H1 (cell line): ENCODE results near the gene FMNL2. TPM values are rescaled to one million over a fixed set of nuclear protein-coding genes. Genes with fewer than 3 reads are reported as not detected.

Experiments used
- CTCF ChIA-PET: fragments of 300-600 bp; sonication (Branson Sonifier 250); formaldehyde crosslinking; loops from one replicate; lab custom pipeline; 2021; ENCODE audit not compliant: partially characterized antibody; lab: Charles Lee
- POLR2A ChIA-PET: fragments of 300-600 bp; sonication (Branson Sonifier 250); formaldehyde crosslinking; loops from one replicate; lab custom pipeline; 2021; ENCODE audit warnings: inconsistent platforms; ENCODE audit not compliant: partially characterized antibody; lab: Charles Lee
- DNase-seq, 2 experiments: peaks; one replicate each; pipeline versions ENCODE4 v3.0.0 to v3.0.0-alpha.2; 2010 to 2022; ENCODE audit warnings: low spot score in 2 of 2, low read depth in 1 of 2, mixed read lengths in 1 of 2
- FAIRE-seq: peaks from 2 replicates; lab custom pipeline; 2011; peaks lifted over from hg19 to GRCh38; lab: Jason Lieb, UNC
- H2AFZ ChIP-seq: 2 replicates; pipeline ENCODE4 v1.8.1; 2012; ENCODE audit warnings: low read length, inconsistent platforms
- H2AK5ac ChIP-seq: 2 replicates; pipeline ENCODE4 v1.6.1; 2013; ENCODE audit warnings: low read depth, low read length
- H2BK120ac ChIP-seq: replicated peaks from 2 replicates; pipeline ENCODE3; 2013; ENCODE audit warnings: low read depth, low read length, inconsistent platforms
- H2BK12ac ChIP-seq: 2 replicates; pipeline ENCODE4 v1.6.1; 2013; ENCODE audit warnings: low read depth, low read length
- H2BK15ac ChIP-seq: 2 replicates; pipeline ENCODE4 v1.6.1; 2013; ENCODE audit warnings: low read length
- H2BK20ac ChIP-seq: 2 replicates; pipeline ENCODE4 v1.6.1; 2013; ENCODE audit warnings: low read length
- H2BK5ac ChIP-seq: 2 replicates; pipeline ENCODE4 v1.6.1; 2013; ENCODE audit warnings: low read depth, low read length
- H3K14ac ChIP-seq: 2 replicates; pipeline ENCODE4 v1.6.1; 2013; ENCODE audit warnings: inconsistent platforms; ENCODE audit not compliant: insufficient read length
- H3K18ac ChIP-seq: 2 replicates; pipeline ENCODE4 v1.6.1; 2013; ENCODE audit warnings: low read length; ENCODE audit errors: extremely low read depth
- H3K23ac ChIP-seq: 2 replicates; pipeline ENCODE4 v1.6.1; 2013; ENCODE audit warnings: inconsistent platforms; ENCODE audit not compliant: insufficient read length
- H3K23me2 ChIP-seq: 2 replicates; pipeline ENCODE4 v1.6.1; 2013; ENCODE audit warnings: low read depth, low read length
- H3K27ac ChIP-seq: 2 replicates; pipeline ENCODE4 v1.6.1; 2011; ENCODE audit warnings: low read depth, low read length, inconsistent platforms
- H3K27me3 ChIP-seq, 4 experiments: replicated peaks in 1 of 4; 1 replicate in 1 of 4; 2 replicates in 3 of 4; pipeline versions ENCODE4 v1.6.1 to v1.8.1; 2011 to 2013; ENCODE audit warnings: low read length in 3 of 4, mild to moderate bottlenecking in 3 of 4, inconsistent platforms in 2 of 4, mixed read lengths in 2 of 4, moderate library complexity in 1 of 4; ENCODE audit not compliant: control insufficient read depth in 3 of 4, insufficient read depth in 3 of 4; ENCODE audit errors: extremely low read depth in 1 of 4
- H3K36me3 ChIP-seq, 4 experiments: 2 replicates each; pipeline versions ENCODE4 v1.6.1 to v1.8.1; 2011 to 2013; ENCODE audit warnings: mild to moderate bottlenecking in 4 of 4, low read length in 3 of 4, moderate library complexity in 2 of 4, control low read depth in 1 of 4, inconsistent platforms in 1 of 4; ENCODE audit not compliant: insufficient read depth in 4 of 4, control insufficient read depth in 2 of 4
- H3K4ac ChIP-seq: replicated peaks from 2 replicates; pipeline ENCODE3; 2013; ENCODE audit warnings: low read length, low read depth, mixed read lengths, inconsistent platforms; ENCODE audit not compliant: insufficient read length
- H3K4me1 ChIP-seq, 4 experiments: replicated peaks in 1 of 4; 1 replicate in 1 of 4; 2 replicates in 3 of 4; pipeline versions ENCODE4 v1.6.1 to v1.8.1; 2011 to 2013; ENCODE audit warnings: low read length in 3 of 4, inconsistent platforms in 2 of 4, mixed read lengths in 1 of 4; ENCODE audit not compliant: insufficient read depth in 4 of 4, control insufficient read depth in 3 of 4
- H3K4me2 ChIP-seq, 2 experiments: 2 replicates each; pipeline versions ENCODE4 v1.6.1 to v1.8.1; 2011 to 2013; ENCODE audit warnings: low read depth in 2 of 2, low read length in 2 of 2, control low read depth in 1 of 2, inconsistent platforms in 1 of 2, mild to moderate bottlenecking in 1 of 2; ENCODE audit not compliant: insufficient read depth in 1 of 2
- H3K4me3 ChIP-seq, 4 experiments: fragments of 200-600, 300-600 bp in 1 of 4; sonication (generic), shearing (Covaris generic), sonication (Bioruptor Twin) in 1 of 4; 2 replicates each; pipeline versions ENCODE4 v1.5.1 to v1.8.1; 2011 to 2016; ENCODE audit warnings: low read length in 4 of 4, low read depth in 3 of 4, control low read depth in 2 of 4, inconsistent platforms in 2 of 4, mild to moderate bottlenecking in 2 of 4, mixed read lengths in 1 of 4, moderate library complexity in 1 of 4; ENCODE audit not compliant: insufficient read depth in 2 of 4; ENCODE audit errors: extremely low read depth in 1 of 4
- H3K56ac ChIP-seq: replicated peaks from 2 replicates; pipeline ENCODE3; 2013; ENCODE audit warnings: low read depth, mild to moderate bottlenecking, mixed read lengths, low read length, inconsistent platforms; ENCODE audit not compliant: insufficient read length
- H3K79me1 ChIP-seq: 2 replicates; pipeline ENCODE4 v1.6.1; 2013; ENCODE audit warnings: low read depth, low read length, control low read depth
- H3K79me2 ChIP-seq, 2 experiments: 2 replicates each; pipeline versions ENCODE4 v1.6.1 to v1.8.1; 2012 to 2013; ENCODE audit warnings: low read length in 2 of 2, mild to moderate bottlenecking in 2 of 2, inconsistent platforms in 1 of 2; ENCODE audit not compliant: insufficient read depth in 2 of 2, control insufficient read depth in 1 of 2
- H3K9ac ChIP-seq, 4 experiments: replicated peaks in 1 of 4; 1 replicate in 1 of 4; 2 replicates in 3 of 4; pipeline versions ENCODE4 v1.6.1 to v1.8.1; 2011 to 2013; ENCODE audit warnings: low read depth in 3 of 4, low read length in 3 of 4, control low read depth in 2 of 4, mild to moderate bottlenecking in 2 of 4, moderate library complexity in 2 of 4, inconsistent platforms in 1 of 4; ENCODE audit errors: extremely low read depth in 1 of 4
- H3K9me3 ChIP-seq, 2 experiments: 2 replicates each; pipeline versions ENCODE4 v1.6.1 to v1.8.1; 2012 to 2013; ENCODE audit warnings: mild to moderate bottlenecking in 2 of 2, moderate library complexity in 2 of 2, control low read depth in 1 of 2, inconsistent platforms in 1 of 2, low read depth in 1 of 2, low read length in 1 of 2, mixed read lengths in 1 of 2; ENCODE audit not compliant: insufficient read depth in 2 of 2
- H4K20me1 ChIP-seq, 2 experiments: replicated peaks in 1 of 2; 2 replicates each; pipeline versions ENCODE3 to v1.8.1; 2011 to 2013; ENCODE audit warnings: inconsistent platforms in 2 of 2, low read length in 2 of 2, mild to moderate bottlenecking in 1 of 2; ENCODE audit not compliant: insufficient read depth in 2 of 2, control insufficient read depth in 1 of 2
- H4K5ac ChIP-seq: 2 replicates; pipeline ENCODE4 v1.6.1; 2013; ENCODE audit warnings: low read length, low read depth, mixed read lengths, inconsistent platforms; ENCODE audit not compliant: insufficient read length
- H4K8ac ChIP-seq: 2 replicates; pipeline ENCODE4 v1.8.0; 2013; ENCODE audit warnings: mild to moderate bottlenecking, moderate library complexity, low read length, inconsistent platforms; ENCODE audit not compliant: insufficient read depth; ENCODE audit errors: extremely low read depth
- H4K91ac ChIP-seq: replicated peaks from 2 replicates; pipeline ENCODE3; 2013; ENCODE audit warnings: low read length, mixed read lengths, inconsistent platforms; ENCODE audit not compliant: insufficient read length
- RXRA ChIP-seq: IDR thresholded peaks from 2 replicates; pipeline ENCODE4 v1.6.1; 2011; ENCODE audit warnings: low read depth, mild to moderate bottlenecking, low read length, moderate library complexity; ENCODE audit not compliant: insufficient read depth
- WGBS, 2 experiments: shearing (Covaris generic) in 1 of 2; methylation state at CpG; one replicate each; pipeline versions ENCODE4 v1.1.6 to v1.1.7; 2013 to 2015; ENCODE audit warnings: low lambda C conversion rate in 2 of 2, mixed read lengths in 2 of 2, inconsistent platforms in 1 of 2, low coverage in 1 of 2, missing lambda C conversion rate in 1 of 2; ENCODE audit not compliant: insufficient replicate concordance in 2 of 2, insufficient coverage in 1 of 2, insufficient read length in 1 of 2; ENCODE audit errors: extremely low coverage in 1 of 2, missing lambda C conversion rate in 1 of 2; 5-methylcytosine and 5-hydroxymethylcytosine counted together
- polyA plus RNA-seq, 7 experiments: library from polyadenylated mRNA; depleted of rRNA in 3 of 7; stranded (reverse) in 5 of 7; unstranded in 2 of 7; fragments of >200 nt in 5 of 7; fragments of 200-250 nt in 2 of 7; gene quantifications; 1 replicate in 5 of 7; 2 replicates in 1 of 7; 4 replicates in 1 of 7; pipeline versions ENCODE4 v1.2.1 to v1.2.3, GENCODE V29; 2011 to 2013; ENCODE audit warnings: missing spikeins in 2 of 7, mixed read lengths in 2 of 7
- total RNA-seq: library from RNA; stranded (reverse); fragmentation: NEBNext Ultra II Directional; extraction: Animal tissue kit (Norgen Biotek cat#: 25700); gene quantifications from 2 replicates; pipeline ENCODE4 v1.2.1, GENCODE V29; 2021

The FMNL2 gene
- total and polyA plus RNA-seq, 2 of the 8 experiments (the other 6 are each of a cell fraction or from before 2014, with no cell fraction given) = 15.5 to 45.1 TPM

GRCh38 chr2:152376385-152376784 lies 41.4 kb downstream of the FMNL2 start:
- peaks cover 0 to 5% (median 0%) of the 10 kb centered on the region in 4 experiments; a peak in 2 of 7 replicates for H3K4me1 ChIP-seq
- H3K9ac ChIP-seq = no peak overlapping the region
- no peaks in the 10 kb centered on the region for H3K9me3 ChIP-seq
- peaks cover 12 to 18% of the 10 kb centered on the region in 2 experiments for H4K20me1 ChIP-seq
- H3K23me2 ChIP-seq = no peaks in the 10 kb centered on the region
- no peak for DNase-seq
- H3K79me1 ChIP-seq = peaks cover 6% of the 10 kb centered on the region
- no peak overlapping the region for H3K23ac ChIP-seq
- no peaks in the 10 kb centered on the region for H3K27me3 ChIP-seq
- H3K27ac ChIP-seq = no peak overlapping the region
- CTCF ChIA-PET = interaction anchor here (1.2 to 1.6 kb wide), 2 partner anchors 14 to 58 kb away, joined by 3 read pairs; no protein-coding TSS in a partner anchor
- H2BK12ac ChIP-seq = no peak overlapping the region
- no peak overlapping the region for H2AK5ac ChIP-seq
- H3K79me2 ChIP-seq = peaks cover 3 to 92% of the 10 kb centered on the region in 2 experiments; a peak in 3 of 4 replicates
- no peak for FAIRE-seq
- TF ChIP-seq RXRA = no peak
- TF ChIP-seq, all 59 proteins: peak for 0
- Histone ChIP-seq H4K8ac (no peak overlapping the region), H2AFZ (no peak overlapping the region), H2BK120ac (no peak overlapping the region), H3K4me2 (no peak overlapping the region), H4K91ac (no peak overlapping the region), H2BK20ac (no peak overlapping the region), H3K14ac (no peak overlapping the region), H3K18ac (no peak overlapping the region), H3K4me3 (no peak overlapping the region), H2BK5ac (no peak overlapping the region), H4K5ac (no peak overlapping the region), H3K4ac (no peak overlapping the region), H3K56ac (no peak overlapping the region), H3K36me3 (no peaks in the 10 kb centered on the region), H2BK15ac (no peak overlapping the region)
- POLR2A ChIA-PET = interaction anchor here (0.6 to 1.2 kb wide), 2 partner anchors 9 to 570 kb away, joined by 3 to 4 read pairs; no protein-coding TSS in a partner anchor
- WGBS, 2 experiments = 80% methylated on average over 2 of the region's 2 CpGs; no CpG with 5 or more reads in 1 of the 2 experiments
